Neuronal stem cell (in vitro differentiated cells): ENCODE measurements around the gene CHRNG.

Experiments used
- DNase-seq: peaks from one replicate; pipeline ENCODE4 v3.0.0-alpha.2; 2013; ENCODE audit warnings: low spot score
- H2AFZ ChIP-seq: one replicate; pipeline ENCODE4 v1.6.1; 2013; ENCODE audit warnings: mild to moderate bottlenecking, low read length, inconsistent platforms
- H2AK5ac ChIP-seq: 2 replicates; pipeline ENCODE4 v1.6.1; 2013; ENCODE audit warnings: low read depth, mild to moderate bottlenecking, inconsistent platforms, low read length, moderate library complexity, mixed read lengths
- H2BK120ac ChIP-seq: 2 replicates; pipeline ENCODE4 v1.6.1; 2013; ENCODE audit warnings: low read depth, mild to moderate bottlenecking, inconsistent platforms, low read length, moderate library complexity, mixed read lengths
- H2BK12ac ChIP-seq: one replicate; pipeline ENCODE4 v1.6.1; 2013; ENCODE audit warnings: low read length, inconsistent platforms
- H2BK15ac ChIP-seq: 2 replicates; pipeline ENCODE4 v1.6.1; 2013; ENCODE audit warnings: mild to moderate bottlenecking, low read length, inconsistent platforms, mixed read lengths
- H2BK5ac ChIP-seq: one replicate; pipeline ENCODE4 v1.6.1; 2013; ENCODE audit warnings: inconsistent platforms, mild to moderate bottlenecking, low read length, moderate library complexity
- H3K14ac ChIP-seq: one replicate; pipeline ENCODE4 v1.6.1; 2013; ENCODE audit warnings: low read length, inconsistent platforms
- H3K18ac ChIP-seq: 2 replicates; pipeline ENCODE4 v1.6.1; 2013; ENCODE audit warnings: low read length, inconsistent platforms
- H3K23ac ChIP-seq: 2 replicates; pipeline ENCODE4 v1.6.1; 2013; ENCODE audit warnings: low read depth, mild to moderate bottlenecking, mixed read lengths, low read length, inconsistent platforms; ENCODE audit not compliant: poor library complexity
- H3K27ac ChIP-seq: replicated peaks from 3 replicates; pipeline ENCODE4 v1.5.1; 2013; ENCODE audit warnings: low read length, inconsistent platforms
- H3K27me3 ChIP-seq, 3 experiments: 2 replicates each; pipeline ENCODE4 v1.6.1; 2013; ENCODE audit warnings: low read length in 3 of 3, mild to moderate bottlenecking in 2 of 3, inconsistent platforms in 1 of 3, low read depth in 1 of 3, mixed read lengths in 1 of 3, moderate library complexity in 1 of 3; ENCODE audit not compliant: control insufficient read depth in 3 of 3, insufficient read depth in 3 of 3
- H3K36me3 ChIP-seq, 2 donors: replicated peaks in 1 of 2; 2 replicates each; pipeline ENCODE4 v1.6.1; 2013; ENCODE audit warnings: low read length in 2 of 2; ENCODE audit not compliant: control insufficient read depth in 2 of 2, insufficient read depth in 2 of 2
- H3K4ac ChIP-seq: 2 replicates; pipeline ENCODE4 v1.6.1; 2013; ENCODE audit warnings: inconsistent platforms, mild to moderate bottlenecking, low read length, moderate library complexity
- H3K4me1 ChIP-seq, 2 donors: 1 replicate in 1 of 2; 2 replicates in 1 of 2; pipeline ENCODE4 v1.6.1; 2013; ENCODE audit warnings: low read length in 2 of 2, low read depth in 1 of 2; ENCODE audit not compliant: control insufficient read depth in 2 of 2, insufficient read depth in 1 of 2
- H3K4me2 ChIP-seq: one replicate; pipeline ENCODE4 v1.6.1; 2013; ENCODE audit warnings: mild to moderate bottlenecking, low read length, inconsistent platforms; ENCODE audit not compliant: insufficient read depth, poor library complexity, severe bottlenecking
- H3K4me3 ChIP-seq, 2 donors: 2 replicates each; pipeline ENCODE4 v1.5.1; 2013; ENCODE audit warnings: low read length in 2 of 2, mild to moderate bottlenecking in 2 of 2, inconsistent platforms in 1 of 2, moderate library complexity in 1 of 2
- H3K79me1 ChIP-seq: one replicate; pipeline ENCODE4 v1.6.1; 2013; ENCODE audit warnings: low read depth, mild to moderate bottlenecking, inconsistent platforms, low read length, moderate library complexity
- H3K9ac ChIP-seq: one replicate; pipeline ENCODE4 v1.6.1; 2013; ENCODE audit warnings: mild to moderate bottlenecking, low read depth, low read length, inconsistent platforms; ENCODE audit not compliant: poor library complexity
- H3K9me3 ChIP-seq, 2 donors: replicated peaks in 1 of 2; 2 replicates each; pipeline versions ENCODE3 to v1.6.1; 2013; ENCODE audit warnings: low read length in 2 of 2, mild to moderate bottlenecking in 2 of 2, inconsistent platforms in 1 of 2, low read depth in 1 of 2, mixed read lengths in 1 of 2, moderate library complexity in 1 of 2; ENCODE audit not compliant: control insufficient read depth in 2 of 2, insufficient read depth in 1 of 2
- H4K8ac ChIP-seq: one replicate; pipeline ENCODE4 v1.6.1; 2013; ENCODE audit warnings: low read depth, mild to moderate bottlenecking, inconsistent platforms, low read length, moderate library complexity
- H4K91ac ChIP-seq: one replicate; pipeline ENCODE4 v1.6.1; 2013; ENCODE audit warnings: low read length, low read depth, mild to moderate bottlenecking, inconsistent platforms; ENCODE audit not compliant: poor library complexity
- WGBS, 2 donors: extraction: QIAGEN DNeasy Blood & Tissue Kit; methylation state at CpG; one replicate each; pipeline ENCODE4 v1.1.7; 2013; ENCODE audit warnings: missing lambda C conversion rate in 2 of 2, mixed read lengths in 1 of 2; ENCODE audit not compliant: insufficient read length in 2 of 2, insufficient replicate concordance in 1 of 2; ENCODE audit errors: extremely low coverage in 2 of 2; 5-methylcytosine and 5-hydroxymethylcytosine counted together

The CHRNG gene

GRCh38 chr2:232535761-232536530, 3.5 kb upstream of the CHRNG start:
- no peak overlapping the region for H2BK12ac ChIP-seq
- no peak overlapping the region for H3K18ac ChIP-seq
- H3K4ac ChIP-seq, result no peak overlapping the region
- peaks cover 2% of the 10 kb centered on the region for H3K79me1 ChIP-seq
- no peak overlapping the region for H3K4me3 ChIP-seq
- DNase-seq, result no peak
- no peak overlapping the region for H3K27ac ChIP-seq
- no peak overlapping the region for H2BK5ac ChIP-seq
- no CpG with 5 or more reads among the region's 5 CpGs for WGBS, 2 donors
- H3K36me3 ChIP-seq, result no peaks in the 10 kb centered on the region
- no peak overlapping the region for H4K8ac ChIP-seq
- no peak overlapping the region for H3K4me2 ChIP-seq
- no peak overlapping the region for H4K91ac ChIP-seq
- peak overlapping the region; percentile 92 for H2AK5ac ChIP-seq
- H3K27me3 ChIP-seq, result no peaks in the 10 kb centered on the region
- H2AFZ ChIP-seq, result no peak overlapping the region
- peaks cover 6 to 17% of the 10 kb centered on the region in 2 donors for H3K4me1 ChIP-seq
- no peak overlapping the region for H2BK120ac ChIP-seq
- no peak overlapping the region for H2BK15ac ChIP-seq
- no peak overlapping the region for H3K23ac ChIP-seq
- peaks cover 0 to 2% of the 10 kb centered on the region in 2 donors for H3K9me3 ChIP-seq
- H3K14ac ChIP-seq, result no peak overlapping the region
- no peak overlapping the region for H3K9ac ChIP-seq

- Histone ChIP-seq H3K4me3 (no peak overlapping the region), H2BK15ac (no peak overlapping the region)
These were observed 2.4 kb upstream of the CHRNG start for GRCh38 chr2:232537079-232537478.

GRCh38 chr2:232537499-232537898, 2.0 kb upstream of the CHRNG start:
- no peak overlapping the region for H4K91ac ChIP-seq
- no peak overlapping the region for H2BK15ac ChIP-seq
- no peak overlapping the region for H4K8ac ChIP-seq
- no peak overlapping the region for H3K27ac ChIP-seq
- no peaks in the 10 kb centered on the region for H3K36me3 ChIP-seq
- no peak overlapping the region for H3K14ac ChIP-seq
- no peak overlapping the region for H2AK5ac ChIP-seq
- H3K18ac ChIP-seq, result no peak overlapping the region
- peaks cover 1% of the 10 kb centered on the region for H3K79me1 ChIP-seq
- H2BK12ac ChIP-seq, result no peak overlapping the region
- no peak overlapping the region for H2BK120ac ChIP-seq
- no peak overlapping the region for H3K4me2 ChIP-seq
- H3K4me3 ChIP-seq, result no peak overlapping the region
- H3K4ac ChIP-seq, result no peak overlapping the region
- H3K4me1 ChIP-seq, result peaks cover 6 to 17% of the 10 kb centered on the region in 2 donors
- WGBS, 2 donors, result no CpG with 5 or more reads among the region's 4 CpGs
- H2AFZ ChIP-seq, result no peak overlapping the region
- H3K27me3 ChIP-seq, result no peaks in the 10 kb centered on the region
- DNase-seq, result no peak
- peaks cover 0 to 2% of the 10 kb centered on the region in 2 donors for H3K9me3 ChIP-seq
- H3K9ac ChIP-seq, result no peak overlapping the region
- H2BK5ac ChIP-seq, result no peak overlapping the region
- no peak overlapping the region for H3K23ac ChIP-seq

More at GRCh38 chr2:232537079-232537478, 2.4 kb upstream of the CHRNG start:
- peaks cover 2% of the 10 kb centered on the region for H3K79me1 ChIP-seq
- peaks cover 6 to 17% of the 10 kb centered on the region in 2 donors for H3K4me1 ChIP-seq
- DNase-seq, result no peak
- no CpG with 5 or more reads among the region's 5 CpGs for WGBS, 2 donors
- no peak overlapping the region for H3K27ac ChIP-seq
- no peaks in the 10 kb centered on the region for H3K36me3 ChIP-seq
- H2BK5ac ChIP-seq, result no peak overlapping the region
- no peak overlapping the region for H3K9ac ChIP-seq
- H2AK5ac ChIP-seq, result no peak overlapping the region
- H2BK120ac ChIP-seq, result no peak overlapping the region
- H2AFZ ChIP-seq, result no peak overlapping the region
- no peak overlapping the region for H3K4ac ChIP-seq
- H3K23ac ChIP-seq, result no peak overlapping the region
- H3K18ac ChIP-seq, result no peak overlapping the region
- H3K14ac ChIP-seq, result no peak overlapping the region
- H4K8ac ChIP-seq, result no peak overlapping the region
- H3K9me3 ChIP-seq, result peaks cover 0 to 2% of the 10 kb centered on the region in 2 donors
- no peak overlapping the region for H4K91ac ChIP-seq
- H3K27me3 ChIP-seq, result no peaks in the 10 kb centered on the region
- no peak overlapping the region for H2BK12ac ChIP-seq
- no peak overlapping the region for H3K4me2 ChIP-seq

- Histone ChIP-seq H3K4me3 (no peak overlapping the region), H2AK5ac (no peak overlapping the region), H3K4me2 (no peak overlapping the region), H2BK12ac (no peak overlapping the region), H3K14ac (no peak overlapping the region), H4K91ac (no peak overlapping the region), H3K18ac (peak overlapping the region; percentile 19), H4K8ac (no peak overlapping the region), H3K79me1 (no peaks in the 10 kb centered on the region), H3K9ac (no peak overlapping the region), H3K27me3 (no peaks in the 10 kb centered on the region), H2BK5ac (no peak overlapping the region), H2BK15ac (no peak overlapping the region), H3K27ac (no peak overlapping the region), H2BK120ac (no peak overlapping the region), H2AFZ (no peak overlapping the region), H3K23ac (no peak overlapping the region), H3K9me3 (peaks cover 0 to 2% of the 10 kb centered on the region in 2 donors), H3K4me1 (peaks cover 6 to 17% of the 10 kb centered on the region in 2 donors), H3K4ac (no peak overlapping the region), H3K36me3 (peaks cover 0 to 2% of the 10 kb centered on the region in 2 donors)
- DNase-seq, result no peak
- no CpG with 5 or more reads among the region's 4 CpGs for WGBS, 2 donors
These were observed 821 bp upstream of the CHRNG start for GRCh38 chr2:232538671-232539070.
